Epithelial cell of esophagus (primary cell): ENCODE data around the gene HBE1.
"Not testable (repeated sequence)": the region's sequence is repeated elsewhere in the genome, so short reads cannot be mapped to it uniquely, and the experiment has no call there.

Experiments used
- DNase-seq: peaks from one replicate; pipeline ENCODE4 v3.0.0; 2010; ENCODE audit warnings: low read depth
- H3K4me3 ChIP-seq: 2 replicates; pipeline ENCODE4 v1.5.1; 2011; ENCODE audit warnings: mild to moderate bottlenecking, low read length, control low read depth
- TF ChIP-seq, protein P1 (sequence below): IDR thresholded peaks from 2 replicates; pipeline ENCODE4 v1.5.1; 2011; ENCODE audit warnings: low read depth, mild to moderate bottlenecking, low read length, control low read depth, inconsistent platforms; ENCODE audit not compliant: insufficient read depth; ENCODE audit errors: missing control alignments

HBE1 gene

DNA sequence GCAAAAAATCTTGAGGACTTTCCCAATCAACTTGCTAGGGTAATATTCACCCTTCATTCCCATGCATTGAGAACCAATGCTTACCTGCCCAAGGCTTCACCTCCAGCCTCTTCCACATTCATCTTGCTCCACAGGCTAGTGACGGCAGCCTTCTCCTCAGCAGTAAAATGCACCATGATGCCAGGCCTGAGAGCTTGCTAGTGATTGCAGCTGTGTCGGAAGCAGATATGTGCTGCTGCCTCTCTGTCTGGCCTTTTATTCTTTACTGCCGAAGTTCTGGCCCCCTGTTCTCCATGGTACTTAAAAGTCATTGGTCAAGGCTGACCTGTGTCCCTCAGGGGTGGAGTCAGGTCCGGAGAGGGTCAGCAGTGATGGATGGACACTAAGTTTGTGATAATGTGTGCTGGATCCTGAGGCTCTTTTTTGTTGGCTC is at the start of gene HBE1:
Gene HBE1 (minus strand): TSS at position 231 of the 433 bp plus-strand sequence. CDS start 55 bp downstream, at position 176.
- no peak for DNase-seq
- no peak within 1 kb of the TSS for H3K4me3 ChIP-seq
- TF ChIP-seq, protein P1, sequence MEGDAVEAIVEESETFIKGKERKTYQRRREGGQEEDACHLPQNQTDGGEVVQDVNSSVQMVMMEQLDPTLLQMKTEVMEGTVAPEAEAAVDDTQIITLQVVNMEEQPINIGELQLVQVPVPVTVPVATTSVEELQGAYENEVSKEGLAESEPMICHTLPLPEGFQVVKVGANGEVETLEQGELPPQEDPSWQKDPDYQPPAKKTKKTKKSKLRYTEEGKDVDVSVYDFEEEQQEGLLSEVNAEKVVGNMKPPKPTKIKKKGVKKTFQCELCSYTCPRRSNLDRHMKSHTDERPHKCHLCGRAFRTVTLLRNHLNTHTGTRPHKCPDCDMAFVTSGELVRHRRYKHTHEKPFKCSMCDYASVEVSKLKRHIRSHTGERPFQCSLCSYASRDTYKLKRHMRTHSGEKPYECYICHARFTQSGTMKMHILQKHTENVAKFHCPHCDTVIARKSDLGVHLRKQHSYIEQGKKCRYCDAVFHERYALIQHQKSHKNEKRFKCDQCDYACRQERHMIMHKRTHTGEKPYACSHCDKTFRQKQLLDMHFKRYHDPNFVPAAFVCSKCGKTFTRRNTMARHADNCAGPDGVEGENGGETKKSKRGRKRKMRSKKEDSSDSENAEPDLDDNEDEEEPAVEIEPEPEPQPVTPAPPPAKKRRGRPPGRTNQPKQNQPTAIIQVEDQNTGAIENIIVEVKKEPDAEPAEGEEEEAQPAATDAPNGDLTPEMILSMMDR: no peak

DNA sequence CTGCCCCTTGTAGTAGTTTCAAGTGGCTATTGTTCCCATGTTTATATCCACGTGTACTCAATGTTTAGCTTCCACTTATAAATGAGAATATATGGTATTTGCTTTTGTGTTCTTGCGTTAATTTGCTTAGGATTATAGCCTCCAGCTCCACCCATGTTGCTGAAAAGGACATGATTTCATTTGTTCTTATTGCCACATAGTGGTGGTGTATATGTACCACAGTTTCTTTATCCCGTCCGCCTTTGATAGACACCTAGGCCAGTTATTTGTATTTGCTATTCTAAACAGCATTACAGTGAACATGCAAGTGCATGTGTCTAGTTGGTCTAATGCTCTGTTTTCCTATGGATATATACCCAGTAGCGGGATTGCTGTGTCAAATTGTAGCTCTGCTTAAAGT is 47.5 kb upstream of the HBE1 start:
- no peak overlapping the region for H3K4me3 ChIP-seq
- no peak for DNase-seq
- TF ChIP-seq, protein P1: peak; percentile 3

DNA sequence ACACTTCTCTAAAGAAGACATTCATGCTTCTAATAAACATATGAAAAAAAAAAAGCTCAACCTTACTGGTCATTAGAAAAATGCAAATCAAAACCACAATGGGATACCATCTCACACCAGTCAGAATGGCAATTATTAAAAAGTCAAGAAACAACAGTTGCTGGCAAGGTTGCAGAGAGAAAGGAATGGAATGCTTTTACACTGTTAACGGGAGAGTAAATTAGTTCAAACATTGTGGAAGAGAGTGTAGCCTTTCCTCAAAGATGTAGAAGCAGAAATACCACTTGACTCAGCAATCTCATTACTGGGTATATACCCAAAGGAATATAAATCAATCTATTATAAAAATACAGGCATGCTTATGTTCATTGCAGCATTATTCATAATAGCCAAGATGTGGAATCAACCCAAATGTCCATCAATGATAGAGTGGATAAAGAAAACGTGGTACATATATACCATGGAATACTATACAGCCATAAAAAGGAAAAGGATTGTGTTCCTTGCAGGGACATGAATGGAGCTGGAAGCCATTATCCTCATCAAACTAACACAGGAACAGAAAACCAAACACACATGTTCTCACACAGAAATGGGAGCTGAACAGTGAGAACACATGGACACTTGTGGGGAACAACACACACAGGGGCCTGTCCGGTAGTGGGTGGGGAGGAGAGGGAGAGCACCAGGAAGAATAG is 43.7 kb upstream of the HBE1 start:
- H3K4me3 ChIP-seq, DNase-seq: not testable (repeated sequence)

DNA sequence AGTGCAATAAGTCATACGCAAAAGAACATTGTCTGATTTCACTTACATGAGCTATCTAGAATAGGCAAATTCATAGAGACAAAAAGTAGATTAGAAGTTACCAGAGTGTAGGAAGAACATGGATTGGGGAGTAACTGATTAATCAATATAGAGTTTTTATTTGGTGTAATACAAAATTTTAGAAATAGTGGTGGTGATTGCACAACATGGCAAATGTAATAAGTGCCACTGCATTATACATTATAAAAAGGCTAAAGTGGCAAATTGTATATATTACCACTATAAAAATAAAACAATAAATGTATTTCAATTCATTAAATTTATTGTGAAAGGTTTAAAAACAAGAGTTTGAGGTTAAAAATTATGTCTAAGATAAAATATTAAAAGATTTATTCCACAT is 40.7 kb upstream of the HBE1 start:
- TF ChIP-seq, protein P1: no peak
- DNase-seq: no peak

DNA sequence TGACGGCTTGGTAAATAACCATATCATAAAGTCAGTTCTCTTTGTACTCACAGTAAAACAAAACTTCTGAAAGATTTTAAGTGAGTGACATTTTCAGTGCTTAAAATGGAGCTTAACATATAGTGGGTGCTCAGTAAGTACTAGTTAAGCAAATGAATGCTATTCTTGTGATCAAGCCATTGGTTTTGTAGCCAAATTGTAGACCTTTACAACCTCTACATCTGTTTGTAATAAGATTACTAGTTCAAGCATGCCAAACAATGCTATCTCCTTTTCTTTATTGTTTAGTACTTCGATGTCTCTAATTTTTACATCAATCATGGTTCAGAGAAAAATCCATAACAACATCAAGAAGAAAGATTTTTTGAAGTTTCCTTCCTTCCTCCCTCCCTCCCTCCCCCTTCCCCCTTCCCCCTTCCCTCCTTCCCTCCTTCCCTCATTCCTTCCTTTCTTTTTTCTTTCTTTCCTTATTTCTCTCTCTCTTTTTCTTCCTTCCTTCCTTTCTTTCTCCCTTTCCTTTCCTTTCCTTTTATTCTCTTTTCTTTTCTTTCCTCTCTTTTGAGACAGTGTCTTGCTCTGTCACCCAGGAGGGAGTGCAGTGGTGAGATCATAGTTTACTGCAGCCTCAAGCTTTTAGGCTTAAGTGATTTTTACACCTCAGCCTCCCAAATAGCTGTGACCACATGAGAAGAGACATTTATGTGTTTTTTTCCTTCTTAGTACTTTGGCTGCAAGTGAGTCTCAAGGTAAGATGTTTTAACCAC is 37.7 kb upstream of the HBE1 start:
- H3K4me3 ChIP-seq: no peak overlapping the region
- DNase-seq: no peak
- TF ChIP-seq, protein P1: no peak

More for the DNA sequence above, 40.7 kb upstream of the HBE1 start:
- no peak overlapping the region for H3K4me3 ChIP-seq

DNA sequence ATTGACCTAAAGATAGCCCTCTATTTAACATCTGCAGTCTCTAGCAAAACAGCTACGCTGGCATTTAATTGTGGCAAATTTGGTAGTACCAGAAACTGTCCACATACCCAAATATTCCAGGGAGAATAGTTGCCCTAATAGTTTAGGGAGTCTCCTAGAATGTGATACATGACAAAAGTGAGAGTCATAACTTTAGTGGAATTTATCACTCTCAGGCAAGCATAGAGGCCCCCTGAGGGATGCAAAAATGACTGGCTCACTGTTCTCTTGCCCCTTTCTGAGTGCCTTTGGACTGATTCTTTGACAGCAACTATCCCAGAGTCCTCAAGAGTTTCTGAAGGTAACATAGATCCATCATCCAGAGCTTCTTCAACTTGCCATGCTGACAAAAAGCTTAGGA is 34.3 kb upstream of the HBE1 start:
- TF ChIP-seq, protein P1: no peak
- H3K4me3 ChIP-seq: no peak overlapping the region
- no peak for DNase-seq

DNA sequence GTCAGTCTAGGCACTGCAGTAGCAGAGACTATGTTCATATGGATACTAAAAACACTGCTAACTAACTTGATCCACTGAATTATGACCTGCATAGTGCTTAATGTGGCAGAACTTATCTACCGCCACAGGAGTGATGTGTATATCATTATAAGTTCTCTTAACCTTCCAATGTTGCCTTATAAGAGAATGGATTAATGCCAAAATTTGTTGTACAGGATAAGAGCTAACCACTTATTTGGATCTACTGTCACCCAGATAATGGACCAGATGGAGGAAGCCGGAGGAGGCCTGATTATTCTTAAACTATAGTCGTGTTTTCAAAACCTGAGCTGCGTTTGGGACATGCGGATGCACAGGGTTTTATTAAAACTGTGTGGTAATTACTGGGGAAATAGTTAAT is 33.9 kb upstream of the HBE1 start:
- no peak overlapping the region for H3K4me3 ChIP-seq
- TF ChIP-seq, protein P1: no peak
- DNase-seq: no peak
